Ishikawa (cell line): Measurements from ENCODE around the gene DGKQ.

ENCODE experiments used
- CEBPB ChIP-seq: IDR thresholded peaks from 2 replicates; pipeline ENCODE4 v1.6.1; 2012
- CREB1 ChIP-seq: IDR thresholded peaks from 2 replicates; pipeline ENCODE4 v1.6.1; 2012; ENCODE audit warnings: low read depth
- MAX ChIP-seq: IDR thresholded peaks from 2 replicates; pipeline ENCODE4 v1.6.1; 2012
- REST ChIP-seq: IDR thresholded peaks from 2 replicates; pipeline ENCODE4 v1.6.1; 2012; ENCODE audit warnings: low read depth, mild to moderate bottlenecking
- YY1 ChIP-seq: IDR thresholded peaks from 2 replicates; pipeline ENCODE4 v1.6.1; 2012; ENCODE audit warnings: low read depth

- no peak for TF ChIP-seq CEBPB
- TF ChIP-seq REST = no peak
- TF ChIP-seq MAX = no peak
- TF ChIP-seq CREB1 = no peak
- TF ChIP-seq YY1 = no peak
Measured at GRCh38 chr4:947491-947971, 25.8 kb downstream of the DGKQ start.
